Astrocyte of the spinal cord (primary cell): ENCODE data around the gene HLA-C.

ENCODE experiments used
- DNase-seq: peaks from one replicate; pipeline ENCODE4 v3.0.0; 2011; ENCODE audit warnings: low read depth, low spot score
- H3K4me3 ChIP-seq: 2 replicates; pipeline ENCODE4 v1.5.1; 2011; ENCODE audit warnings: low read depth, mild to moderate bottlenecking, low read length, moderate library complexity
- CTCF ChIP-seq: IDR thresholded peaks from 2 replicates; pipeline ENCODE4 v1.5.1; 2012; ENCODE audit warnings: low read depth, mild to moderate bottlenecking, low read length, inconsistent platforms
- in situ Hi-C: cut with HindIII; loops from 2 replicates; pipeline ENCODE4 v1.10.0; 2017; ENCODE audit warnings: low sequenced_read_pairs

HLA-C gene

GRCh38 chr6:31272436-31272835 is 544 bp upstream of the HLA-C start:
- in situ Hi-C loops, result no loop called here
- no peak for TF ChIP-seq CTCF
- H3K4me3 ChIP-seq, result peak overlapping the region; percentile 59
- DNase-seq, result peak; percentile 2

- in situ Hi-C loops, result no loop called here
- no peak for TF ChIP-seq CTCF
- peak; percentile 19 for DNase-seq
- peak overlapping the region; percentile 59 for H3K4me3 ChIP-seq
These were observed 878 bp downstream of the HLA-C start for GRCh38 chr6:31270788-31271640.

GRCh38 chr6:31268836-31269235 is 3.1 kb downstream of the HLA-C start:
- H3K4me3 ChIP-seq, result no peak overlapping the region
- in situ Hi-C loops, result no loop called here
- TF ChIP-seq CTCF, result no peak
- no peak for DNase-seq

- H3K4me3 ChIP-seq, result no peak overlapping the region
- in situ Hi-C loops, result no loop called here
- DNase-seq, result no peak
- TF ChIP-seq CTCF, result no peak
These were observed 3.5 kb downstream of the HLA-C start for GRCh38 chr6:31268369-31268765.

- in situ Hi-C loops, result no loop called here
- no peak overlapping the region for H3K4me3 ChIP-seq
- no peak for DNase-seq
- no peak for TF ChIP-seq CTCF
These were observed 4.1 kb downstream of the HLA-C start for GRCh38 chr6:31267651-31268368.

GRCh38 chr6:31266567-31267360 is 5.1 kb downstream of the HLA-C start:
- no peak overlapping the region for H3K4me3 ChIP-seq
- in situ Hi-C loops, result no loop called here
- DNase-seq, result no peak
- TF ChIP-seq CTCF, result no peak
